RKO (cell line): ENCODE measurements around the gene ALAS2.
A peak's percentile ranks its signal among the peaks of the same experiment; 100 is the strongest.
"Not testable (repeated sequence)": the region's sequence is repeated elsewhere in the genome, so short reads cannot be mapped to it uniquely, and the experiment has no call there.

ENCODE experiments used
- DNase-seq: peaks from one replicate; pipeline ENCODE4 v3.0.0-alpha.2; 2016; ENCODE audit warnings: low spot score

ALAS2 gene

DNA sequence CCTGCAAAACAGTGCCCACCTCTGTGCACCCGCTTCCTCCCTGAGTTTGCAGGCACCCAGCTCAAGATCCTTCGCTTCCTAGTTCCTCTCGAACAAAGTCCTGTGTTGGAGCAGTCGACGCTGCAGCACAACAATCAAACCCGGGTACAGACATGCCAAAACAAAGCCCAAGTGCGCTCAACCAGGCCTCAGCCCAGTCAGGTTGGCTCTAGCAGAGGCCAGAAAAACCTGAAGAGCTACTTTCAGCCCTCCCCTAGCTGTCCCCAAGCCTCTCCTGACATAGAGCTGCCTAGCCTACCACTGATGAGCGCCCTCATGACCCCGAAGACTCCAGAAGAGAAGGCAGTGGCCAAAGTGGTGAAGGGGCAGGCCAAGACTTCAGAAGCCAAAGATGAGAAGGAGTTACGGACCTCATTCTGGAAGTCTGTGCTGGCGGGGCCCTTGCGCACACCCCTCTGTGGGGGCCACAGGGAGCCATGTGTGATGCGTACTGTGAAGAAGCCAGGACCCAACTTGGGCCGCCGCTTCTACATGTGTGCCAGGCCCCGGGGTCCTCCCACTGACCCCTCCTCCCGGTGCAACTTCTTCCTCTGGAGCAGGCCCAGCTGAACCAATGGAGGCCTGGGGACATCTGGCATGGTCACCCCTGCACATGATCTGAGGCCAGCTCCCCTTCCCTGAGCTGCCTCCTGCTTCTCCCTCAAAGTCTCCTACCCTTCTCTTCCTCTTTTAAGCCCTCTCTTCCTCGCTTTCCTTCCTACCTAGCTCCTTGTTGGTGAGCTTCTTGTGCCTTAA is 23.8 kb downstream of the ALAS2 start:
- DNase-seq = no peak

DNA sequence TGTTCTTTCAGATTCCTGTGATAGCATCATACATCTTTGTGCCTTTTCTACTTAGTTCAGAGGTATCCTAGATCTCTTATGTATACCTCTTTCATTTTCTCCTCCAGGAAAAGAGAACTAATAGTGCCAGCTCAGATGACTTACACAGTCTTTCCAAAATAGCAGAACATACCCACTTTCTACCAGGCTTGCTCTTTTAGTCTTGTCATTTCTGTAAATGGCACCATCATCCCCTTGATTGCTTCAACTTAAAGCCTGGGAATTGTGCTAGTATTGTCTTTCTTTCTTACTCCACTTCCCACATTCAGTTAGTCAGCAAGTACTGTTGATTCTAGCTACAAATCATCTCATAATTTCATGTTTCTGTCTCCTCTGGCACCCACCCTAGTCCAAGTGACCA is 25.5 kb downstream of the ALAS2 start:
- no peak for DNase-seq

DNA sequence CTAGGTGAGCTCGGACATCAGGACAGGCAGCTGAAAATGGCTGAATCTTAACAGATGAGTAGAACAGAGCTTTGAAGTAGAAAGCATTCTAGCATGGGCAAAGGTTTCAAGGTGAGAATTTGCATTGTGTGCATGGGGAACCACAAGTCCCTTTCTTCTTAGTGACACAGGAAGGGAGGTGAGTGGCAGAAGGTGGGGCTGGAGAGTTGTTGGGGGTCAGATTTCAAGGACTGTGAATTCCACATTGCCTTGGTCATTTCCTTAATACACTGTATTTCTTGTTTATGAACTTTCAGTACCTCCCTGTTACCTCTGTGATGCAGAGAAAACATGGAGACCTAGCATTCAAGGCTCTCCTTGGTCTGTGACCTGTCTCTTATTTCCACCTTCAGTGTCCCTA is 26.5 kb downstream of the ALAS2 start:
- DNase-seq = no peak

DNA sequence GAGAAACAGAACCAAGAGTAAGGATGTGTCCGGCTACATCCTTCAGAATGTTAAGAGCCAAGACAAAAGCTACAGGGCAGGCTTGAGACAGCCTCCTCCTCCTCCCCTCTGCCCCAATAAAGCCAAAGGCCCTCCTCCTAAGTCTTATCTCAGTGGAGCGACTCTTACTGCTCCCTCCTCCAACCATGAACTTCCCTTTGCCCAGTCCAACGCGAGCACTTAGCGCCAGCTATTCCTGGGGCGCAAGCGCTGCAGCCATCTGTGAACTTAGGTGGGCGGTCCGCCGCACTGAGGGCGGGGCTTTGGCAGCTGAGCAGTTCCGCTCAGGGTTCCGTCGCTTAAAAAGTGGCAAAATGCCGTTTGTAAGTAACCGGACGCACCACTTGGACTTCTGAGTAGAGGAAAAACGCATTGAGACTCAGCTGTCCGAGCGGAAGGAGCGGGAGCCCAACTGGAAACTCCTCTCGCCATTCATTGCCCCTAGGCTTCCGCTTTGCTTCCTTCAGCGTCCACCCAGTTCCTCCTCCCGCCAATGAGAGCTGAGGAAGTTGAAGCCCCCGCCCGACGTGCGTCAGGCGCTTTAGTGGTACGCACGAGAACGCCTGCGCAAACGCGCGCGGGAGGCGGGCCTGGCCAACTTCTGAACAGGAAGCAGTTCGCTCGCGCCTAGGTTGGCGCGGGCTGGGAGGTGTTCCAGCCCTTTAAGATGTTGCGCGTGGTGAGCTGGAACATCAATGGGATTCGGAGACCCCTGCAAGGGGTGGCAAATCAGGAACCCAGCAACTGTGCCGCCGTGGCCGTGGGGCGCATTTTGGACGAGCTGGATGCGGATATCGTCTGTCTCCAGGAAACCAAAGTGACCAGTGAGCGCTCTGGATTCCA is 30.8 kb downstream of the ALAS2 start, which contains the start of gene APEX2:
Gene APEX2, plus strand, starts transcription at position 647 of the 882 bp plus-strand sequence. Its CDS starts 60 bp downstream, at position 707.
- peak; percentile 92 for DNase-seq

DNA sequence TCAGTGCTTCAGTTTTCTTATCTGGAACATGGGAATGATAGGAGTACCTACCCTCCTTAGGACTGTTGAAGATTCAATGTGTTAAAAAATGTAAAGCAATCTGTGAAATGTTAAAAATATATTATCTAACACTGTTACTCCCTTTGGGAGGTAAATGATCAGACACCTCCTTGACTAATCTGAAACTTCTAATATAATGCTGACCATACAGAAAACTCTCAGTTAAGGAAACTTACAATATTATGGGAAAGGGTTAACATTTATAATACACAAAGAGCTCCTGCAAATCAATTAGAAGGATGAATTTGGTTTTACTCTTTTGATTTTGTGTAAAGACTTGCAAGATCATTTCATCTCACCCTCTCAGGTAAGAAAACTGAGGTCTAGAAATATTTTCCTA is 35.2 kb downstream of the ALAS2 start:
- DNase-seq = no peak

DNA sequence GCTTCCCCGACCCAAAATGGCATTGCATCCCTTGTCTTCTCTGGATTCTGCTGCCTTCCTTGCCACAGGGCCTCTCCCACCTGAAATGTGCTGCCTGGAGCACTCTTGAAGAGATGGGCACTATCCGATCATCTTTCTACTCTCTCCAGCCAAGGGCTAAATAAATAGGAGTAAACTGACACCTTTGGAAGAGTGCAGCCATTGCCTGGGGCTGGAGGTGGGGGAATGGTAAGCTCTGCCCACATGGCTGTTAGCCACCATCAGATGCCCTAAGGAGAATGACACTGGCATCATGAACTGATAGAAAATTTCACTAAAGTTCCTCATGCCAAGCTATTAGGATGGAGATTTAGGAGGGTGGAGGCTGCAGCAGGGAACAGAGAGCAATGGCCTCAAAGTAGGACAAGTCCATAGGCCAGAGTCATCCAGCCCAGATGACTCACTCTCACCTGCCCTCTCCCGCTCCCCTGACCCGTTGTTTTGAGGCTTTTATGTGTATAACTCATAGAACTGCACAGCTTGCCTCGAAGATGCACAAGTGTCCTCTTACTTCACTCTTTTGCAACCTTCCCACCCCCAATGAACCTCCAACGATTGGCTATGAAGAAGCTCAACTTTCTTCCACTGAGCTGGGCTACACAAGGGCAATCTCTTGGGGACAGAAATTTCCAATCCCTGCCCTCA is 36.0 kb downstream of the ALAS2 start:
- DNase-seq = no peak

DNA sequence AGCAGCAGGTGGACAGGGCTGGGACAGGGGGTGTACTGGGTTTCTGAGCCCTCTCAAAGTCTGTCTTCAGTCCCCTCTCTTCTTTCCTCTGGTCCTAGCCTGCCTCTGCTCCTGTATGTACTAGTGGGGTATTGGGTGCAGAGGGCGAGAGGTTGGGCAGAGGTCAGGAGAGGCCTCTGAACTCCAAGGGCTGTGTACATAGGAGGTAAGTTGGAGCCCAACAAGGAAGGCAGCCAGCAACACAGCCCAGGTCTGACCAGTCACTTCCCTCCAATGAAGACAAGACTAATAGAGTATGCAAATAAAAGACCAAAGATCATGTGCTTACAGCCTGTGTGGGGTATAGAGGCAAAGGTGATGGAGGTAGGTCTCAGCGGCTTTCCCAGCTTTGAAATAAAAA is 36.7 kb downstream of the ALAS2 start, which contains the start of gene PFKFB1:
Gene PFKFB1, minus strand, starts transcription at position 90 of the 400 bp plus-strand sequence. CDS start 181 bp downstream, outside the sequence.
- no peak for DNase-seq

DNA sequence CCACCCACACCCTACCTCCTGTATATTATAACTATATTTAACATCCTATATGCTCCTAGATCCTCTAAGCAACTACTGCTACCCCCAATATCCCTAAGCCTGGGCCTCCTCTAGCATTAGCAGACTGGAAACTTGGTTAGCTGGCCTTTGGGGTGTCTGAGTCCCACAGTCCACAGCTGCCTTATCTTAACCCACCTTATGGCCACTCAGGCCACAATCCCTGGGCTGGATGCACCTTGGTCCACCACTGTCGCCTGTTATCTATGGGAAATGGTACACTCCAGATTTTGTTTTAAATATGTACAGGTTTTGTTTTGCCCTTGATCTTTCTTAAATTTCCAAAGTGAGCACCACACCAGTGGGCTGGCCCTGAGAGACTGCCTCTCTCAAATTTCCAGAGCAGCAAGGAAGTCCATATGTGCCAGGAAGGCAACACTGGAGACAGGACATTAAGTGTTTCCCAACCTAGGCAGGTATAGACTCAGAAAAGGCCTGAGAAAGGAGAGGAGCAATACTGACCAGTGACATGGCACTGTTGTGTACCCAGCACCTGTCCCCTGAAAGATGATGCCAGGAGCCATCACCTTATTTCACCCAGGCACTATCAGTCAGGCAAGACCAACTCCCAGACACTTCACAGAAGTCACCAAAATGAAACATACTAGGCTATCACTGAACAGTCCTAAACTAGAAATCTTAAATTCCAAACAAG is 37.7 kb downstream of the ALAS2 start:
- no peak for DNase-seq

DNA sequence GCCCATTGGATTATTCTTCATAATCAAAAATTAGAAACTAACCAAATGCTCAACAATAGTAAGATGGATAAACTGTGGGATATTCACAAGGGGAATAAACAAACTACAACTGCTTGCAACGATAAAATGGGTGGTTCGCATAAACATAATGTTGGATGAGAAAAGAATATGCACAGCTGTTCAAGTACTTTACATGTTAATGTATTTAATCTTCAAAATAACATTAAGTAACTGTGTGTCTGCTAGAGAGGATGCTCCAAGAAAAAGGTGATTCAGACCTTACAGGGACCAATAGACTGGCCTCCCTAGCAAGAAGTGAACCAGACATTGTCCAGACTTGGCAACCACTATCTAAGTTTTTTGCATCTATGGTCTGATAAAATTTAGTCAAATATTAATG is 39.1 kb downstream of the ALAS2 start:
- DNase-seq = no peak

DNA sequence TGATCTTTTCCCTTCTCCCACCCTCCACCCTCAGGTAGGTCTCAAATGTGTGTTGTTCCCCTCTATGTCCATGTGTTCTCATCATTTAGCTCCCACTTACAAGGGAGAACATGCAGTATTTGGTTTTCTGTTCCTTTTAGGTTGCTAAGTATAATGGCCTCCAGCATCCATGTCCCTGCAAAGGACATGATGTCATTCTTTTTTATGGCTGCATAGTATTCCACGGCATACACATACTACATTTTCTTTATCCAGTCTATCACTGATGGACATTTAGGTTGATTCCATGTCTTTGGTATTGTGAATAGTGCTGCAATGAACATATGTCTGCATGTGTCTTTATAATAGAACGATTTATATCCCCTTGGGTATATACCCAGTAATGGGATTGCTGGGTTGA is 47.5 kb downstream of the ALAS2 start:
- not testable (repeated sequence) for DNase-seq

DNA sequence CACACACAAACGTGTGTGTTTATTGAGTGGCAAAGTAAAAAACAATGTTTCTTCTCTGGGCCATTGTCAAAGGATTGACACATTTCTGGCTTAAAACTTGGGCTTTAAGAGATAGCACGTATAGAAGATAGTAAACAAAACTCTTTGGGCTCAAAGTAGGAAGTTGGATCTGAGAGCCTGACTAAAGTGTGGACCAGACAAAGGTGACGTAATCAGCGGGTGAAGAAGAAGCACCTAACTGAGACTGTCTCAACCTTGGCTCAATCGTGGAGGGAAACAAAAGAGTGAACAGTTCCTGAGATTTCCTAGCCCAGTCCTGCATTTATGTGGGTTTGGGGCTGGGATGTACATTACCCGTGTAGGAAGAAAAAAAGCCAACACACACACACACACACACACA is 50.4 kb downstream of the ALAS2 start:
- DNase-seq = no peak

DNA sequence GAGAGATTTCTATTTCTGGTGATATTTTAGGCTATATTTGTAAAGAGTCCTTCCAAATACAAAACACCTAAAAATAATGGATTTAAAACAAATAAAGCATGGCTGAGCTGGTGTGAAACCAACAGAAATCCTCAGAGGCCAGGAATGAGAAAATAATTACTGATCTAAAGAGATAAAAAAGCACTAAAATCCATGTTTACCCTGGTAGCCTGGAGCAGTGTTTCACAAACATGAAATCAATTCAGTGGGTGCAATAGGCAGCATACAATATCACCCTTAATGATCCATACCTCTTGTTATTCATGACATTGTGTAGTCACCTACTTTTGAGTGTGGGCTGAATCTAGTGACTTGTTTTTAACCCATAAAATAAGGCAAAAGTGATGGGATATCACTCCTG is 51.3 kb downstream of the ALAS2 start:
- no peak for DNase-seq

DNA sequence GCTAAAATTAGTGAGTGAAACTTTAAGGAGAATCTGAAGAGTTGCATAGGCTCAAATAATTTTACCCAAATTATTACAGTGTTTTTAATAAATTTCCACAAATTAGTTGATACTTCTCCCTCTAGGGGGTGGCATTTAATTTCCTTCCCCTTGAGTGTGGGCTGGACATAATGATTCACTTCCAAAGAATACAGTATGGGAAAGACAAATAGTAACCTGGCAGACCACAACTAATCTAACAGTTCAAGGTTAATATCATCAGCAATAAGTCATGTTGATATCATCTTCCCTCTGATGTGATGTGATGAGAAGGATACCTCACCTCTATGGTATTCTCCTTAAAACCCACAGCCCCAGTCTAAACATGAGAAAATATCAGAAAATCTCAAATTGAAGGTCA is 52.3 kb downstream of the ALAS2 start:
- peak; percentile 10 for DNase-seq

DNA sequence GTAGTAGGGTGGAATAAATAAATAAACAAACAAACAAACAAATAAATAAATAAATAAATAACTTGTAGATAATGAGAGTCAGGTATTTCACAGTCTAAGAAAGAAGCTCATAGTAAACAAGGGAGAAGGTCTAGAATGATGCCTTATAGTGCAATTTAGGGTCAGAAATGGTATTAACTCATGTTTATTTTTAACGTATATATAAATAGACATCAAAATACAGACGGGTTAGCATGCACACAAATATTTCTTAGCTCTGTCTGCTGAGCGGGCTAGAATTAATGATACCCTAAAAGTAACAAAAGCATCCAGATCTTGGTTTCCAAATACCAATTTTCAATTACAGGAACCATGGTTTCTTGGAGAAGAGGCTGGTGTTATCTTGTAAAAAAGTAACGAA is 53.4 kb downstream of the ALAS2 start:
- DNase-seq = no peak

DNA sequence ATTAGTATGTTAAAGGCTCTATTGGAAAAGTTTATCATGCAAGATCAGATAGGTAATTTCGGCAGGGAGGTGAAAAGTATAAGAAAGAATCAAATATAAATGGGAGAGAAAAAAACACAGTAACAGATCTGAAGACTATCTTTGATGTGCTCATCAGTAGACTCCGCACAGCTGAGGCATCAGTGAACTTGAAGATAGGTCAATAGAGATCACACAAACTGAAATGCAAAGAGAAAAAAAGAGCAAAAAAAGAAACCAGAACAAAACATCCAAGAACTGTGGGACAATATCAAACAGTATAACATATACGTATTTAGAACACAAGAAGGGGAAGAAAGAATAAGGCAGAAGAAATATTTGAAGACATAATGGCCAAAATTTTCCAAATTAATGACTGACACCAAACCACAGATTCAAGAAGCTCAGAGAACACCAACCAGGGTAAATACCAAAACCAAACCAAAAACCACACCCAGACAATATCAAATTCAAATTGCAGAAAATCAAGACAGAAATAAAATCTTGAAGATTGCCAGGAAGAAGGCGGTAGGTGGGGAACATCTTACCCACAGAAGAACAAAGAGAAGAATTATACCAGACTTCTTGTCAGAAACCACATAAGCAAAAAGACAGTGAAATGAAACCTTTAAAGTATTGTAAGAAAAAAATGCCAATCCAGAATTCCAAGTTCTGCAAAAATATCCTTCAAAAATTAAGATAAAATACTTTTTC is 65.8 kb downstream of the ALAS2 start:
- no peak for DNase-seq

DNA sequence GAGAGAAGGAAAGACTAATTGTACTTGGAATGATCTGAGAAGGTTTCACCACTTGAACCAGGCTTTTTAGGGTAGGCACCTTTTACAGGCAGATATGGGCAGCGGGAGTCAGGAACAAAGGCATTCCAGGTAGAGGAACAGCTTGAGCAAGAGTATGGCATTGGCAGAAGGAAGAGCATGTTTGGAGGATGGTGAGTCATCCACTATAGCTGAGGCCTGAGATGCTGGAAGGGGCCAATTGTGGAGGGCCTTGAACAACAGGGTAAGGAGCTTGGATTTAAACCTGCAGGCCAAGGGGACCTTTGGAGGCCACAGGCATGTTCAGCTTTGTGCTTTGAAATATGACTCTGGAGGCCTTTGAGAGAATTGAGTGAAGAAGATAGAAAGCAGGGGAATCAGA is 69.0 kb downstream of the ALAS2 start:
- no peak for DNase-seq
